GM10847 (cell line): ENCODE data around the gene NTHL1.

ENCODE experiments used
- POLR2A ChIP-seq: IDR thresholded peaks from 2 replicates; pipeline ENCODE4 v1.6.1; 2011; ENCODE audit not compliant: insufficient read length; ENCODE audit errors: extremely low read depth

NTHL1 gene

DNA sequence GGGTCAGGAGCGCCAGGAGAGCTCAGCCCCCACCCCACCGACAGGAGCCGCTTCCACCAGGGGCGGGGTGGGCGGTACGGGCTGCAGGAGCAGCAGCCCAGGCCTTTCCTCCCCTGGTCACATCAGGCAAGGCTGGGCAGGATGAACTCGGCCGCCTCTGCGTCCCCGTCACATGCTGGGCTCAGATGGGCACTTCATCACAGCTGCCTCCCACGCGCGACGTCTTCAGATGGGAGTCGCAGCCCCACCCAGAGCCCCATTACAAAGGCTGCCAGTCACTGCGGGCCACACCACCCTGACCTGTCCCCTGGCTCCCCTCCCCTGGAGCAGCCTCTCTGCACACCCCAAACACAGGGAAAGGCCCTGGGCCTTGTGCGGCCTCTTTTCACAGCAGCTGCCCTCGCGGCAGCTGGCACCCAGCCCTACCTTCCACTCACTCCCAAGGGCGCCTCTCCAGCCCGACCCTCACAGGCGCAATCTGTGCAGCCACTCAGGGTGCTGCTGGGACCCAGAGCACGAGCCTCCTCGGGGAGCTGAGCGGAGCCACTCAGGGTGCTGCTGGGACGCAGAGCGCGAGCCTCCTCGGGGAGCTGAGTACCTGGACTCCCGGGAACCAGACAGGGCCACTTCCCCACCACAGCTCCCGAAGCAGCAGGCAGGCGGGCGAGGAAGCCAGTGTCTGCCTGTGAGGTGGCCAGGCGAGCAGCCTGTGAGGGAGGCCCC lies 42.7 kb downstream of the NTHL1 start:
- TF ChIP-seq POLR2A: no peak

DNA sequence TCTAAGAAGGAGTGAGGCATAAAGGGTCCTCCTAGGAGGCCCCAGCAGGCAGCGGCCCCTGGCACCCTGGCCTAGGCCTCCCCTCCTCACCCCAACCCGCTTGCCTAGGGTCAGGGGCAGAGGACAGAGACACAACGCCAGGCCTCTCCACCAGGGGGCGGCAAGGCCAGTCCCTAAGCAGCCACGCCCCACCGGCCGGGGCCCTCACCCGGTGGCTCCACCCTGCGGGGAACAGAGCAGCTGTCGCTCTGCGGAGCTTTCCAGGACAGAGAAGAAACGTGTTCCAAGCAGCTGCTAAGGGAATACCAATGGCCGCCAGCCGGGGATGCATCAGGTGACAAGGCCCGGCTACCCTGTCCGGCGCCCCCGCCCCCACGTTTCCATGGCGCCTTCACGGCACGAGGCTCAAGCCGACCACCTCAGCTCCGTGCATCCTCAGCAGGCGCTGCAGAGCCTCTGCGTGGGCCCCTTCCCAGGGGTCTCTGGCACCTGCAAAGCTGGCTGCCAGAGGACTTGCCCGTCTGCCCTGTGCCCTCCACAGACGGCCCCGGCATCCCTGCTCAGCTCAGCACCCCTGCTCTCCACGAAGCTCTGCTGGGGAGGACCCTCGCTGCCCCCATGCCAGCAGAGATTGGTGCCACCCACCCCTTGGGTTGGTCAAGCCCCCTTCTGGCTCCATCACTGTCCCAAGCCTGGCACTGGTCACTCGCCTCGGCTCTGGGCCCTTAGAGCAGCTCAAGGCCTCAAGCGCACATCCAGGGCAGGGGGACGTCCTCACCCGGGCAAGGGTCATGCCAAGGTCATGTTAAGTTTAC lies 43.6 kb downstream of the NTHL1 start:
- TF ChIP-seq POLR2A: no peak

DNA sequence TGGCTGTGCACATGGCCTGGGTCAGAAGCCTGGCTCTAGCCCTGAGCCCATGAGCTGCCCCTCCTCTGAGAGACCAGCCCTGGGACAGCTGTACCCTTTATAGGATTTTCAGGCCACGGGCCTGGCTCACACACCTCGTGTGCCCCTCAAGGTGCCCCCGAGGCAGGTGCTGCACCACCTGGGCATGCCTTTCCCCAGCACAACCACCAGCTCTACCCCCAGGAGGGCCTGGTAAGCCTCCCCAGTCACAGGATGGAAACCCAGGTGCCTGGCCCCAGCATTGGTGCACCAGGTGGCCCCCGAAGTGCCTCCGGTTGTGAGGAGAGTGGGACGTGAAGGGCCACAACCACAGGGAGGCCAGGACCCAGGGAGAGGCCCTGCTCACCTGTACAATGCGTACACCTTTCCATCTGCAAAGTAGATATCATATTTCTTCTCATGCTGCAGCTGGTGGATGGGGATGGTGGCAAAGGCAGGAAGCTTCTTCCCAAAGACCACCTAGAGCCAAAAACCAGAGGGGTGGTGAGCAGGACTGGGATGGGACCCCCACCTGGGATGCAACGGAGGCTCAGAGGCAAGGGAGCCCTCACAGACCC lies 44.3 kb downstream of the NTHL1 start:
- no peak for TF ChIP-seq POLR2A

DNA sequence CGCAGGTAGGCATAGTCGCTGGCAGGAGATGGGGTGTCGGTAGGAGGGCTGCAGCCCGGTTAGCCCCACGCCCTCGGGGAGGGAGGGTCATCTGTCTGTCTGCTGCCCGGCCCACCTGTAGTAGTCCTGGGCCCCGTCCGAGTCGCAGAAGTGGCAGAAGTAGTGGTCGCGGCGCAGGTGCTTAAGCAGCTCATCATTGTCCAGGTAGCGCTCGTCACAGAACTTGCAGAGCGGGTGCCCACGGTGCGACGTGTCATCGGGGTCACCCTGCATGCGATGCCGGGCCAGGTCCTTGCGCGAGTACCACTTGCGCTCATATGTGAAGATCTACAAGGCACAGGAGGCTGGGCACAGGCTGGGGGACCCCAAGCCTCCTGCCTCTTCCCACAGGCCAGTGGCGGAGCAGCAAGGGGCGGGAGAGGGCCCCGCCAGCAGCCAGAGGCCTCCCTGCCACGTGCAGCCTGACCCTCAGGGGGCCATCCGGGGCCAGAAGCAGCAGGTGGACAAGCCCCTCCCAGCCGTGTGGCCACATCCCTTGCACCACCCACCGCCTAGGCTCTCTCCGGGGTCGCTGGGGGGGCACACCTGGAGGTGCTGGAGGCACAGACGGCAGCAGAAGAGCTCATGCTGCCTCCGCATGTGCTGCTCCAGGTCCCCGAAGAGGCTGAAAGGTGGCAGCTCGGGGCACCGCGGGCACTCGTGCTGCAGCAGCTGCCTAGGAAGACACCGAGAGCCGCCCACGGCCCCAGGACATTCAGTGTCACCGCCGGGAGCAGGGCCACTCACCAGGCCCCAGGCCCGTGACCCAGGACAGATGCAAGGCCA lies 45.0 kb downstream of the NTHL1 start:
- no peak for TF ChIP-seq POLR2A

DNA sequence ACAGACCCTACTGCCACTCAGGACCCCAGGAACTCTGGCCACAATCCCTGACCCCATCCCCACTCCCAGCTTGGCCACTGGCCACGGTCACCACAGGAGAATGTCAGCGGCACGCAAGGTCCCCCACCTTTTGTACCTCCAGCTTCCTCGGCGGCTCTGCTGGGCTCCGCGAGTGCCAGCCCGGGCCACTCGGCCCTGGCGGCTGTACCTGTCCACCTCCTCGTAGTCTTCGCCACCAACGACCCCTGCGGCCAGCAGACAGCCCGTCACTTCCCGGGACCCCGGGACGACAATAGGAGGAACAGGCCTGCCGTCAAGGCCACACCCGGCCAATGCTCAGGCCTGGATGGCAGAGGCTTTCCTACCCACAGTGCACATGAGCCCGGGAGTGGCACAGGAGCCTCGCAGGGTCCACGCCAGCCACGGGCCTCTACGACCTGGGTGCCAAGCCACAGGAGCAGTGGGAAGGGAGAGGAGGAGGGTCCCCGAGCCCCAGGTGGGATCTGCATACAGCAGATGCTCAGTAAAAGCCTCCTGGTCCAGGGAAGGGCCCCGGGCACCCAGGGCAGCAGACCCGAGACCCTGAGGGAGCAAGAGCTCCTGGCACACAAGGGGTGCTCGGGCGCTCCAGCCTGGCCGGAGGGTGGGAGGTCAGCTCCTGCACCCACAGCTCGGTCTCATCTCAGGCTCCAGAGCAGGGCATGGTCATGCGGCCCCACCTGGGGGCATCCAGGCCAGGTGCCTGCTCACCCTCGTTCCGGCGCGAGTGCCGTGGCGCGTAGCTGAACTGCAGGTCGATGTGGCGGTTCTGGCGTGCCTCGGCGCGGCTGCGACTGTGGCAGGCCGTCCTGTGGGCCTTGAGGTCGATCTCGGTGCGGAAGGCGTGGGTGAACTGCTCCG lies 45.9 kb downstream of the NTHL1 start:
- no peak for TF ChIP-seq POLR2A

DNA sequence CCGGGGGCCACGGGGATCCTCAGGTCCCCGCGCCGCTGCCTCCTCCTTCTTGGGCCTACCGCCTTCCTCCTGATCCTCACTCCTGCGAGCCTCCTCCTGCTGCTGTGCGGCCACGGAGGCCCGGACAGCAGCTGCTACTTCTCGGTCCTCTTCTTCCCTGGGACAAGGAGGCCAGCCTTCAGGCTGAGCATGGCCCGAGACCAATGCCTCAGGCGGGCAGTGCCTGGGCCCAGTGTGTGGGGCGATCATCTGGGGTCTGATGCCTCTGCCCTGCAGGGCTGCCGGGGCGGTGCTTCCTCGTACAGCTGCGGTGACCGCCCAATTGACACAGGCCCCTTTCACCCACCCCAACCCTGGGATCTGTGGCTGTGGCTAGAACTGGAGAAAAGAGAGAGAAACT lies 46.6 kb downstream of the NTHL1 start:
- no peak for TF ChIP-seq POLR2A

DNA sequence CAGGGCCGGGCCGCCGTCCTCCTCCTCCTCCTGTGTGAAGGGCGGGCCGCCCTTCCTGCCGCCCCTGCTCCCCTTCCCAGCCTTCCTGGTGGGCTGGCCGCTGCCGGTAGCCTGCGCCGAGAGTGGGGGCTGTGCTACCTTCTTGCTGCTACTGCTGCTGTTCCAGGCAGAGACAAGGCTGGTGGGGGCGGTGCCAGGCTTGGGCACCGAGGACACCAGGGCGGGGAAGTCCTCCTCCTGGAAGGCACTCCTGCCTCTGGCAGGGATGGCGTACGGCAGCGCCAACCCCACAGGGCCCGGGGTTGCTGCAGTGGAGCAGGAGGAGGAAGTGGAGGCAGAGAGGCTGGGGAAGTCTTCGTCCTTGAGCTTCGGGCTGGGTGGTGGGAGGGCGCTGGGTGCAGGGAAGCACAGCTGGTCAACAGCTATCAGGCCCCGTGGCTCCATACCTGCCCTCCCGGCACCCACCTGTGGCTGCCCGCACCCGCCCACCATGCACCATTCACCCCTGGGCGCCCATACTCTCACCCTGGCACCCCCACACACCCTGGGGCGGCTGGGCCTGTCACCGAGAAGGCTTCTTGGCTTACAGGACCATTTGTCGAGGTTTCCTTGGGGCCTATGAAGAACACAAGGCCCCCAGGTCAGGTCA lies 47.6 kb downstream of the NTHL1 start:
- no peak for TF ChIP-seq POLR2A

DNA sequence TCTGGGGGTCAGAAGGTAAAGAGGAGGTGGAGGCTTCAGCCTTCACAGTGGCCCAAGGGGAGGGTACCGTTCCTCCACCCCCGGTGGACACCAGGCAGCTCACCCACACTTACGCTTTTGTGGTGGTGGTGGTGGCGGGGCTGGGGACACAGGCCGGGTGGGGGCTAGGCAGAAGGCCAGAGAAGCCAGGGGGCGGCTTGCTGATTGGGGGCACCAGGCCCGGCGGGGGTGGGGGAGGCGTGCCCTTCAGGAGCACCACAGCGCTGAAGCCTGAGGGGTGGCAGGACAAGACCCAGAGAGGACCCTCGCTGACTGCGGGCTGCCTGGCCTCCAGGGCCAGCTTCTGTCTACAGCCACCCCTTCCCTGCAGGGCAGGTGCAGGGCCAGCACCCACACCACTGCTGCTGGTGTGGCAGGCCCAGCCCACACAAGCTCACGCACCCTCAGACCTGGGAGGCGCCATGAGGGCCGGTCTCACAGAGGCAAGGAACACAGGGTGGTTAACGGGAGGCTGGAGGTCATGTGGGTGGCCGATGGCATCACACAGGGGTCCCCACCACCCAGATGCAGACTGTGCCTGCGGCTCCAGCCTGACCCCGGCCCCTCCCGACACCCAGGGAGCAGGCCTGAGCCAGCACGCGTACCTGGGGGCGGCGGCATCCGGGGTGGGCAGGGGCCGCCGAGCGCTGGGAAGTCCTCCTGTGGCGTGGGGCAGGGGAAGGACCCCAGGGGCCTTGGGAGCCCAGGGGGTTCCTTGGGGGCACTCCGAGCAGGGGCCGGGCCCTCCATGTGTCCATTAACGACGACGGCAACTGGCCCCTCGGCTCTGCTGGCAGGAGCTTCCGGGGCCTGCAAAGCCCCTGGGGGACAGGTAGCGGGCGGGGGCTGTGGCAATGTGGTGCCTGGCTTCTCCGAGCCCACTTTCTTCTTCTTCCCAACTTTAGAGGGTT lies 48.5 kb downstream of the NTHL1 start:
- TF ChIP-seq POLR2A: no peak

DNA sequence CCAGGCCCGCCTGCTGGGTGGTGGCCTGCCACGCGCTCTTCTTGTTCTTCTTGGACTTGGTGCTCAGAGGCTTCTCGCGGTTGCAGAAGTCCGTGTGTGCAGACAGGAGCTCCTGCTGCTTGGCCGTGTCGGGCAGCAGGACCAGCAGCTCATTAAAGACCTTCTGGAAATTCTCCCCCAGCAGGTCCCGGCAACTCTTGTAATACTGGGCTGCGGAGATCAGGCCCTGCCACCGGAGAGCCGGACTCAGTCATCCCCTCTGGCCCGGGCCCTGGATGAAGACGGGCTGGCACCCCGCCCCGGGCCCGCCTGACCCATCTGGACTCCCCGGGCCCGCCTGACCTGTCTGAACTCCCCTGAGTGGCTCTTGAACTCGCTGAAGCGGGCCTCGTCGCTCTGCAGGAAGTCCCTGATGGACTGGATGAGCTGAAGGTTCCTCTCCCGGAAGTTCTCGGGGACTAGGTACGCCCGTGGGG lies 49.2 kb downstream of the NTHL1 start:
- TF ChIP-seq POLR2A: no peak

DNA sequence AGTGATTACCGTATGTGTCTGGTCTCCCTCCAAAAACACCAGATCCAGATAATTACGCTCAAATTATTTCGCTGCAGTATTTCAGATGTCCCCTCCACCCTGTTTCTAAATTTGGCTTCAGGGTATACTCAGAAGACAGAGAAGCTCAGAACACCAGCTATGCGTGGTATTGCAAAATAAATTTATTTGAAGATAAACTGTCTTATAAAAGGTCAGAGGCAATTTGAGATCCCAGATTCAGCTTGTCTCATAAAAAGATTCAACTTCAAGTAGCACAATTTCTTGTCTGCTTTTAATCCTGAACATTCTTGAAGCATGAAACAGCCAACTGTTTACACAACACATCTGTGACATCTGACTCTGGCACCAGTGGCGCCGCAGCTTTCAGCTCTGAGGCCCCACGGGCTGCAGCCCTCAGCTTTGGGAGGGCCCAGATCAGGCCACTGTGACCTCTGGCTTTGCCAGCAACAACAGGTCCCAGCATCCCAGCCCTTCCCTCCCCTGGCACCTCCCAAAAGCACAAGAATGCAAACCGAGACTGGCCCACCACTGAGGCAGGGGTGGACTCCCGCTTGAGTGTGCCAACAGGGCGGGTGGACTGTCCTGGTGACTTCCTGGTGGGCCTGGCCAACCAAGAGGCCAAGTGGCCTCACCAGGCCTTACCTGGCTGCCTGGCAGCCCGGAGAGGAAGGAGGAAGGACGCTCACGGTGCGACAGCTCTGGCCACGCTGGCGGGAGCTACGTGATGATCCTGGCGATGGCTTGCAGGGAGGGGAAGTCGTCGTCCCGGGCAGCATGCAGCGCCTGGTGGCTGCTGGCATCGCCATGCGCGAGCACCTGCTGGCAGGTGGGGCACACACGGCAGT lies 49.9 kb downstream of the NTHL1 start:
- TF ChIP-seq POLR2A: no peak

DNA sequence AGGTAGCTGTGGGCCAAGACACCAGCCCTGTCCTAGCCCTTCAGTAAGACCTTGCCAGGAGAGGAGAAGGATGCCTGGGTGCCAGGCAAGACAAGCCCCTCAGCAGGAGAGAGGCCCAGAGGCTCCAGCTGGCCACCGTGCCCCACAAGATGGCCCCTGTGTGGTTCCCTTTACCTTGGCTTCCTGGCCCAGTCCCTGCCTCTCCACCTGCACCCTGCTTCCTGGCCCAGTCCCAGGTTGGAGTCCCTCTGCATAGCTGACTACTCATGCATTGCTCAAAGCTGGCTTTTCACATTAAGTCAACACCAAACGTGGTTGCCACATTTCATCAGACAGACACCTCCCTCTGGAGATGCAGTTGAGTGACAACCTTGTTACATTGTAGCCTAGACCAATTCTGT lies 53.9 kb downstream of the NTHL1 start:
- no peak for TF ChIP-seq POLR2A
